Activated CD8-positive, alpha-beta memory T cell treated with anti-CD3 and anti-CD28 coated beads, Interleukin-2, amount 50 U/mL, for 48 hours (primary cell): ENCODE measurements around the gene AKAP8L.

Experiments used
- DNase-seq: peaks from one replicate; pipeline ENCODE4 v3.0.0-alpha.2; 2020

The AKAP8L gene

DNA sequence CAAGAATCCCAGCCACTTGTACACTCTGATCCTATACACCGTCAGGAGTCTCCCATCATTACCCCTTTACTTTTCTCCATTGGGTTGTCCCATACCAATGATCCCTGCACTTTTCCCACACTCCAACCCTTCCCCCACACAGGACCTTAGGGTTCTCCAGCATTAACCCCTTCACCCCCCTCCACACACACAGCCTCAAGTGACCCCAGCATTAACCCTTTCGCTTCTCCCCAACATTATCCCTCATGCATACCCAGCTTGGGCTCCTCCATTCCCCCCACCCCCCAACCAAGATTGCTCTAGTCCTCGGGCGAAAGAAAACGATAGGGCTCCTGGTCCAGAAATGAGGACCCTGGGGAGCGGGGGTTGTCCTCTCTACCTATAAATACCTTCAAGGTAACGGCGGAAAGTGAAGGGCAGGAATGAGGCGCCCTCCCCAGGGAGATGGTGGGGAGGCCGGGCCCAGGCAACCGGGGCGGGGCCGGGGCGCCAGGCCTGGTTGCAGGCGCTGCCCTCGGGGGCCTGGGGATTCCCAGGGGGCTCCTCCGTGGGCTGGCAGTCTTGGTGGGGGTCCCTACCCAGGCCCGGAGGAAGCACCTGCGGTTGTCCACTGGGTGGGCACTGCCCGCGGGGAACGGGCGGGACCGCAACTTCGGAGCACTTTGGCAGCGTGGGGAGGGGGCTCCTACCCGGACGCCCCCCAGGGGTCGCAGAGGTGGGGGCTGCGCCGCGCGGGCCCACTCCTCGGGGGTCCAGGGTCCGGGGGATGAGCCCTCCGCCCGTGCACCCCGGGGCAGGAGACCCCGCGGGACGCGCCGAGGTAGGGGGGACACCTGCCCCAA lies 30.2 kb upstream of the AKAP8L start:
- DNase-seq = no peak

DNA sequence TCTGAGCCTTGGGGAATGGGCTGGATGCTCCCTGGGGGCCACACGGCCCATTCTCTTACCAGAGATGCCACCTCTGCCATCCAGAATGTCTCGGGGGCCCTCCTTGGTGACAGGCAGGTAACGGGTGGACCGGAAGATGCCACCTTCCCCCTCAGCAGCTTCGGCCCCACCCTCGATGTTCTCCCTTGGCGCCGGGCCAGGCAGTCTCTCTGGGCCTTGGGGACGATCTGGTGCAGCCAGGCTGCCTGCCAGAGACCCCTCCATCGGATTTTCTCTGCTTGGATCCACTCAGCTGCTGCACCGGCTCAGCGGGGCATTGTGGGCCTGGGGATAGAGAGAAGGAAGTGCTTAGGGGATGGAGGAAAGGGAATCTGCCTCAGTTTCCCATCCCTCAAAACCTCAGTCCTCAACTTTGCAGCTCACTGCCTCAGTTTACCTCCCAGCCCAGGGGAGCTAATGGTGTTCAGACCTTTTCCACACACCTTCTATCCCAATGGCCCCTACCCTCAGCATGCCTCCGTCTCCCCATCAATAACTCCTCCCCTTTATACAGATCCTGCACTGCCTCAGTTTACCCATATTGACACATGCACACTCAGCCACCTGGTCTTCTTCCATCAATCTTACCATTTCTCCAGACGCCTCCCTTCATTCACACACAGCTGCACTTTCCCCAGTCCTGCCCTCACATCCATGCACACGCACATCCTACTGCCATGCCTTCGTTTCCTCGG lies 29.4 kb upstream of the AKAP8L start:
- DNase-seq = no peak

DNA sequence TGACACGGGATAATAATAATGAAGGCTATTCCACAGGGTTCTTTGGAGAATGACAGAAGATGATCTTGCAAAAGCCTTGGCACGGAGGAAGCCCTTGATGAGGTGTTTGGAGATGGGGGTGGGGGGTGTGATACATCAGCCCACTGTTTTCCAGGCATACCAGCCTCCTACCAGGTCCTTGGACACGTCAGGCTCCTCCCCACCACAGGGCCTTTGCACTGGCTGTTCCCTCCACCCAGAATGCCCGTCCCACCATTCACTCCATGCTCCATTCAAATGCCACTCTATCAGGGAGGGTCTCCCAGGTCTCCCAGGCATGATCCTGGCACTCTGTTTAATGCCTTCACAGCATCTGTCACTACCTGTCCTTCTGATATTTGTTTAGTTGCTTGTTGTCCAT lies 28.3 kb upstream of the AKAP8L start:
- DNase-seq = no peak

DNA sequence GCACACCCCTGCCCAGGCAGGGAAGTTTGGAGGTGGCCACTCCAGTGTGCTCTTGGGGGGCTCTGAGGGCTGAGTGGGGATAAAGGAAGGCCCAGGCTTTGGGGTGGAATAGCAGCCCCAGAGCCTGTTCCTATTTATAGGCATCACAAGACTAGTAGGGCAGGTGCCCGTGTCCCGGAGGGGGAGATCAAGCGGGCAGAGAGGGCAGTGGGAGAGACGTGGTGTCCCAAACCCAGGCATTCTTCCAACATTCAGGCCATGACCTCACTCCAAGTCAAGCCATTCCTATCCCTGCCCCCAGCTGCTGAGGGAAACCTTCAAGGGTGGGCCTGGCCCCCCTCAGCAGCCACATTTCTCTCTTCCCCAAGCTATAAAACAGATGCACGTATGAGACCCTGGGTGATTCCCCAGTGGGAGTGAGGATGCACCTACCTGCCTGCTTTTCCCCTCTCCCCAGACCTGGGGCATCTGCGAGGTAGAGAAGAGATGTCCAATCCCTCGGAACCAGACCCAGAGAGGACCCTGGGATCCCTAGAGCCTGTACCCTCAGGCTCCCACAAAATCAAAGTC lies 27.1 kb upstream of the AKAP8L start:
- no peak for DNase-seq

DNA sequence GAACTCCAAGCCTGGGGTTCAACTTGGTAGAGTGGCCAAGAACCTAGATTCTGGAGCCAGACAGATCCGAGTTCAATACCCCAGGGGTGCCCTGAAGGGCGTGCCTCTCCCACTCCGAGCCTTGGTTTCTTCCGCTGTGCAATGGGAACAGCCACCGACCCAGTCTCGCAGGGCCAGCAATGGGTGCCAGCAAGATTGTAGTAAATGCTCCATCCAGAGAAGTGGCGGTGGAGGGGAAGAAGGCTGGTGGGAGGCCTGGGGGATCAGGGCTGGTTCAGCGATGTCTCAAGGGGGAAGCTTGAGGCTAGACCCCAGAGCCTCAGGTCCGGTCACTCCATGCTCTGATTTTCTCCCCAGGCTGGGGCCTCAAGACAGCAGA lies 26.4 kb upstream of the AKAP8L start:
- no peak for DNase-seq

DNA sequence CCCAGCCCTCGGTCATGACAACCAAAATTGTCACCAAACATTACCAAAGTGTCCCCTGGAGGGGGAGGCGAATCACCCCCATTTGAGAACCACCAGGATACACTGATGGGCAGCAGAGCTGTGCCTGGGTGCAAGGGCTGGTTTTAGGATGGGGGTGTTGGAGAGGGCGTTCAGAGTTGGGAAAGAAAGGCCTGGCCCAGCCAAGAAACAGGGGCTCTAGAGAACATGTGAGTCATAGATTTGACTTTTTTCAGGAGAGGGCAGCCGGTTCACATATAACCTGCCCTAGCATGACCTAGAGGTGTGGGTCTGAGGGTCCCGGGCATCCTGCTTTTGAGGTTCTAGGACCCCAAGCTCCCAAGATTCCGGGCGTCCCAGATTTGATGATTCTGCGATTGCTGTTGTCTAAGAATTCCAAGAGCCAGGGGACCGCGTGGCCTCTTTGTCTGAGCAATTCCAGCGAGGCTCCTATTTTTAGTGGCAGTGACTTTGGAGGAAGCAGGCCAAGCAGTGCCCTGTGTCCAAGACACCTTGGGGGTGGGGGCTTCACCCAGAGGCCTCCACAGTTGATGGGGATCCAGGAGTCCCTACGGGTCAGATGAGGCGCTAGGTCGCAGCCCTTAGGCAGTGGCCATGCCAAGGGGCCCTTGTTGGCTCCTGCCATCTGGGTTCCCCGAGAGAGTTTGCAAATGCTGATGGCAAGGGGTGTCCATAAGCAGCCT lies 25.9 kb upstream of the AKAP8L start:
- DNase-seq = no peak

DNA sequence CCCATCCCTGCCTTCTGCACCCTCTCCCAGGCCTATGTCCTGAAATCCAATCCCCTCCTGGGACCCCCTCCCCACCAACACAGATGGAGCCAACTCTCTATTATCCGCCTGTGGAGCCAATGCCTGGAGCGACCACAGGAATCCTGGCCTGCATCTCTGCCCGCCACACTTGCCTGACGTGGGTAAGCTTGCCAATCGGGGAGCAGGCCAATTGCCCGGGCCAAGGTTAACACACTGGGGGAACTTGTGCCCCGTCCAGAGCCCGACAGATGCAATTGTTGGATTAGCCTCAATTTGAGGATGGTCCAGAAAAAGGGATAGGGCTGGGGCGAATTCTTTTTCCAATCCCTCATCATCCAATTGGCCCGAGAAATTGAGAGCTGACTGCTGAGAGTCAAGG lies 25.1 kb upstream of the AKAP8L start:
- no peak for DNase-seq

DNA sequence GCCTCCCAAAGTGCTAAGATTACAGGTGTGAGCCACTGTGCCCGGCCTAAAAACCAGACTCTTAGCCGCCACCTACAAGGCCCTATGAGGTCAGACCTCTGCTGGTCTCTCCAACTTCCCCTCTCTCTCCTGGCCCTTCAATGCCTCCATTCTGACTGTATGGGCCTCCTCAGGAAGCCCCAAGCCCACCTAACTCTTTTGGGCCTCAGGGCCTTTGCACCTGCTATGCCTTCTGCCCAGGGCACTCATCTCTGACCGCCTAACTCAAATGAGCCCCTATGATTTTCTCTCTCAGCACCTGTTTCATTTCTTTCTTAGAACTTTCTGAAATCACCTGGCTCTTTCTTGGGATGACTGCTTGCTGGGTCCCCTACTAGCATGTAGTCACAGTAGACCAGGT lies 24.5 kb upstream of the AKAP8L start:
- no peak for DNase-seq

DNA sequence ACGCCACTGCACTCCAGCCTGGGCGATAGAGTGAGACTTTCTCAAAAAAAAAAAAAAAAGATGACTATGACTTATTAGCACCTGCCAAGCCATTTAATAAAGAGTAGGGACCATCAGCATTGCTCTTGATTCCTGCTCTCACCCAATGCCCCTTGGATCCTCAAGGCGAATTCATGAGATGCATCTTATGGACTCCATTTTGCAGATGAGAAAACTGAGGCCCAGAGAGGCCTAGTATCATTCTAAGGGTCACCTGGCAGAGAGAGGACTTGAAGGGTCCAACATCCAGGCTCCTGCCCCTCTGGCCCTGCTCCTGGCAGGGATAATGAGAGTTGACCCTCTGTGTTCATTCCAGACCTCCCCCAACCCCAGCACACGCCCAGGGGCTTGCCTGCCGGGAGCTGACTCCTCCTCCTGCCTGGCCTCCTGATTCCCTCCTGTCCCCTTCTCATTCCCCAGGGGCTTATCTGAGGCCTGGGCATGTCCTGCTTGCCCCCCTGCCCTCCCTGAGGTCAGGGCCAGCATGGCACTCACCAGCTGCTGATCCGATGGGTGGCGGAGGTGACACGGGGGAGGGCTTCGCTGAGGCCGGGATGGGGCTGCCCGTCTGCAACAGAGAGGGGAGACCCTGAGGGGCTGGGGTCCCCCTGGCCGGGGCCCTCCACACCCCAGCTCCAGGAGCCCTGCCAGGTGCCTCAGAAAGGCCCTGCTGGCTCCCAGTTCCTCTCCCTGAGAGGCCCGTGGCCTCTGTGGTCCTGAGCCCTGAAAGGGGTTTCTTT lies 23.5 kb upstream of the AKAP8L start:
- no peak for DNase-seq

DNA sequence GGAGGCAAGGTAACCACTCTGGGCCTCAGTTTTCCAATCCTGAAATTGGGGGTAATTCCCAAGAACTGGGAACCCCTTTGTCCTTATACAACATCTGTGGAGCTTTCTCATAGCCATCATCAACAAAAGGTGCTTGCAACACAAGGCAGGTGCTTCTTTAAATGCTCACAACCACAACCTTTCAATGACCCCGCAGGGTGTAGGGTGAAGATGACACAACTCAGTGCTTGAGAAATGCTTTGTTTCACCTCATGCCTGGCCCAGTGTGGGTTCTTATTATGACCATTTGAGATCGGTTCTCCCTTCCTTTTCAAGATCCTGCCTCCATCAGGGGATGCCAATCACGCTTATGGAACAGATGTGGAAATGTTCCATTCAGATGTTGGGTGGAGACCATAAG lies 22.5 kb upstream of the AKAP8L start:
- DNase-seq = no peak

DNA sequence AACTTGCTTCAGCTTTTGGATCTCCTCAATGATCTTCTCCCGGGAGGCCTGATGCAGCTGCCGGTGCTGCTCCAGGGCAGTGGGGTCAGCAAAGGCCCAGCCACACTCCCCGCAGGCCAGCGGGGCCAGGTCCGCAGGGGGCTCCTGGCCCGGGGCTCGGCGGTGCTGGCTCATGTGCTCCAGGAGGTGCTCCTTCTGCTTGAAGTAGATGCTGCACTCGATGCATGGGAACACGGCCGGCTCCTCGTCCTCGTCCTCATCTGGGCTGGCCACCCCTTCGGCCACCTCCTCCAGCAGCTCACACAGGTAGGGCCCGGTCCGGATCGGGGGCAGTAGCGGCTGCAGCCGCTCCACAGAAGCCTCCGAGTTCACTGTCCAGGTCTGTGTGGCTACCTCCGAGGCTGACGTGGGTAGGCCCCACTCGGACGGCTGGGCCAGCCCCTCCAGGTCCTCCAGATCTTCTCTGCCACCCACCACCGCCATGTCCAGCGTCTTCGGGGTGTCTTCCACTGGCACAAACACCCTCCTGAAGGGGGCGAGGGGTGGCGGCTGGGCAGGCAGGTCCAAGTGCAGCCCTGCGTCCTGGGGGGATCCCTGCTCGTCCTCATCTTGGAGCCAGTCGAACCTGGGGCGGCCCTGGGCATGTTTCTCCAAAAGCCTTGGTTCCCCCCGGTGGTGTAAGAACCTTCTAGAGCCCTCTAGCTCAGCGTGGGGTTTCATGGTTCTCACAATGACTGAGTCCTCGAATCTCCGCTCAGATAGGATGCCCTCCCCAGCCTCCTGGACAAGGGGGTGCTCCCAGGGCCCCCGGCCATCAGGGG lies 21.2 kb upstream of the AKAP8L start:
- no peak for DNase-seq

DNA sequence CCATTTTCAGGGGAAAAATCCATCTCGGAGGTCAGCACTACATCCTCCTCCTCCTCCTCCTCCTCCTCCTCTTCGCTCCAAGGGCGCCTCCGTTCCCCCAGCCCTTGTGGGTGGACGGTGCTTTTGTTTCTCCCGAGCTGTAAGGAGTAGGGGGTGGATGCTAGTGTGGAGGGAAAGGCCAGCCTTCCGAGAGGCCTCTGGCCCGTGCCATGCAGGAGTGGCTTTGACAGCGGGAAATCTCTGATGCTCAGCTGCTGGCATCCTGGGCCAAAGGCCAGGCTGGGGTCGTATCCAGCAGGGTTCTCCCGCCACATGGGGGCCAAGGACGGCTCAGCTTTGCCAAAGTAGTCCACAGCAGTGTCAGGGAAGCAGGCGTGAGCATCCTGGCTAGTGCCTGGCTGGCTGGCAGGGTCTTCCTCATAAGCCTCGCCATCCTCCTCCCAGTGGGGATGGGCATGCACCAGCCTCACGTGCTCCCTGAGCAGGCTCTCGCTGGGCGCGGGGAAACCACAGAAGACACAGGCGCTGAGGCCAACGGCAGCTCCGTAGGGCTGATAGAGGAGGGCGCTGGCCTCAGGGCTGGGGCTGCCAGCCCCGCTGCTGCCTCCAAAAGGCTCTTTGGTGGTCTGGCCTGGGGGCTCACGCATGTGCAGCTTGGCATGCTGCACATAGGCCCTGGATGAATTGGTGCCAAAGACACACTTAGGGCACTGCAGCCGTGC lies 20.5 kb upstream of the AKAP8L start:
- DNase-seq = no peak

DNA sequence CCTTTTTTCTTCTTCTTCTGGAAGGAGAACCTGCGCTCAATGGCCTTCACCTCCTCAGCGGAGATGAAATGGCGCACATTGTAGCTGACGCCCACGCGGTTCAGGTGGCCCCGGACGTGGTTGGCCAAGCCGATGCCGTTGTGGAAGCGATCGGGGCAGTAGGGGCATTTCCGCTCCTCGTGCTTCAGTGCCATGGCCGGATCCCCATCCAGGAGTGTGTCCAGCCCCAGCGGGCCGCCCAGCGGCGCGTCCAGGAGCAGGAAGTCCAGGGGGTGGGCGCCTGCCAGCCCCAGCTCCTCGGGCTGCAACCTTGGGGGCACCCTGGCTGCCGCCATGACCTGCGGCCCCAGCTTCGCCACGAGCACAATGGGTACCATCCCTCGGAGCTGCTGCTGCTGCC lies 19.8 kb upstream of the AKAP8L start:
- no peak for DNase-seq

DNA sequence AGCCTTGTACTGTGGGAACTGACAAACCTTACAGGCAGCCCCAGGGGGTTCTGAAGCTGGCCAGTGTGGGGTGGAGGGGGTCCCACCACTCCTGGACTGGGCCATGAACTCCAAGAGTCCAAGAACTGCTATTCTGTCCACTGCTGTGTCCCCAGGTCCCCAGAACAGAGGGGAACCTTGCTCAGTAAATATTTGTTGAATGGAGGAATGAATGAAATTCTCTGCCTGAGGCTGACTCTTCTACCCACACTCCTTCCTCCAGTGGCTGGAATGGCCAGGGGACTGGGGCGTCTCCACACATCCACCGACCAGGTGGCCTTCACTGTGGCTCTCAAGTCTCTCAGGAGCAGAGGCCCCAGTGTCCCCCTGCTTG lies 19.3 kb upstream of the AKAP8L start:
- no peak for DNase-seq

DNA sequence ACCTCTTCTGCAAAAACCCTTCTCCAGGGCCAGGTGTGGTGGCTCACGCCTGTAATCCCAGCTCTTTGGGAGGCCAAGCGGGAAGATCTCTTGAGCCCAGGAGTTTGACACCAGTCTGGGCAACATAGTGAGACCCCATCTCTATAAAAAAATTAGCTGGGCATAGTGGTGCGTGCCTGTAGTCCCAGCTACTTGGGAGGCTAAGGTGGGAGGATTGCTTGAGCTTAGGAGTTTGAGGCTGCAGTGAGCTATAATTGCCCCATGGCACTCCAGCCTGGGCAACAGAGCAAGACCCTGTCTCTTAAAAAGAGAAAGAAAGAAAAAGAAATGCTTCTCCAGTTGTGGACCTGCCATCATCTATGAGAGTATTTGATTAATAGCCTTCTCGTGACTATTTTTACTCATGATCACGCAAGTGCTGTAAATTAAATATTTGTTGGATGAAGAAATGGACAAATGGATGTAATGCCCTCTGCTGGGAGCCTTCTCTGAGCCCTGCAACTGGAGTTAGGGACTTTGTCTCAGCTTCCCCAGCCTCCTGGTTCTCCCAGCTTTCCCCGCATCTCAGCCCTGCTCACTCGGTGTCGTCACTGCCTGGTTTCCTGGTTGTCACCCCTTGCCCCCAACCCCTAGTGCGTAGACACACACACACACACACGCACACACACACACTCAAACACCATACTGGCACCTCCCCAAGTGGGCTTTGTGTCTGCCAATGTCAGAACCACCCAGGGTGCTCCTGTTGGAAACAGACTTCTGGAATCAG lies 18.8 kb upstream of the AKAP8L start:
- DNase-seq = no peak

DNA sequence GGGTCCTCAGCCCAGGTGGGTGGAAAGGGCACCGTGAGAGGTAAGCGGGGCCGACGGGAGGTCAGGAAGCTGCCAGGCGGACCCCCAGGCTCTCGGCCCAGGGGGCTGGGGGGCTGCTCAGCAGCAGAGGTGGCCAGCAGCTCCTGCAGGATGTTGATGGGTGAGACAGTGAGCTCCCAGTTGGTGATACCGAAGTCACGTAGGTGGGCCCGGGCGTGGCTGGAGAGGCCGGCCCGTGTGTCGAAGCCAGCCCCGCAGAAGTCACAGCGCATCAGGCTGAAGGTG lies 18.0 kb upstream of the AKAP8L start:
- DNase-seq = no peak

DNA sequence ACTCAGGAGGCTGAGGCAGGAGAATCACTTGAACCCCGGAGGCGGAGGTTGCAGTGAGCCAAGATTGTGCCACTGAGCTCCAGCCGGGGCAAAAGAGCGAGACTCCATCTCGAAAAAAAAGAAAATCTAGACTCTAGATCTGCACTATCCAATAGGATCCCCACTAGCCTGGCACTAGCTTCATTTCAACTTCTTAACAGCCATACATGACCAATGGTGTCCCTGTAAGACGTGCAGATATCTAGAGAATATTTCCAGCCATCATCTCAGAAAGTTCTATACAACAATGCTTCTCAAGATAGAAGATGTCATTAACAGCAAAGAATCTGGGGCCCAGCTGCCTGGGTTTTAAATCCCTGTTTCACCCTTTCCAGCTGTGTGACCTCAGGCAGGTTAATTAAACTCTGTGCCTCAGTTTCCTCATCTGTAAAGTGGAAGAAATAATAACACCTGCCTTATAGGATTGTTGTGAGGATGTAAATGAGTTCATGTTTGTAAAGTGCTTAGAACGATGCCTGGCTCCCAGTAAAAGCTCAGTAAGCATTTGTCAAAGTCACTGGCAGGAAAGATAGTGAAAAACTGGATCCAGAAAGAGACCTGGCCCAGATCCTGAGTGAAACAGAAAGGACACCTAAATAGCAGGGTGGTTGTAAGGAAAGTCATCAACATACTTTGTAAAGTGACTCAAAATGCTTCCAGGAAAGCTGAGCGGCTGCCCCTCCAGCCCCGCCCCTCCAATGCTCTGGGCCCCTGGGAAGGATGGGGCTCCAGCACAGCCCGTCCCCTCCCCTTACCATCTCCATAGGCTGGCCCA lies 17.4 kb upstream of the AKAP8L start:
- no peak for DNase-seq

DNA sequence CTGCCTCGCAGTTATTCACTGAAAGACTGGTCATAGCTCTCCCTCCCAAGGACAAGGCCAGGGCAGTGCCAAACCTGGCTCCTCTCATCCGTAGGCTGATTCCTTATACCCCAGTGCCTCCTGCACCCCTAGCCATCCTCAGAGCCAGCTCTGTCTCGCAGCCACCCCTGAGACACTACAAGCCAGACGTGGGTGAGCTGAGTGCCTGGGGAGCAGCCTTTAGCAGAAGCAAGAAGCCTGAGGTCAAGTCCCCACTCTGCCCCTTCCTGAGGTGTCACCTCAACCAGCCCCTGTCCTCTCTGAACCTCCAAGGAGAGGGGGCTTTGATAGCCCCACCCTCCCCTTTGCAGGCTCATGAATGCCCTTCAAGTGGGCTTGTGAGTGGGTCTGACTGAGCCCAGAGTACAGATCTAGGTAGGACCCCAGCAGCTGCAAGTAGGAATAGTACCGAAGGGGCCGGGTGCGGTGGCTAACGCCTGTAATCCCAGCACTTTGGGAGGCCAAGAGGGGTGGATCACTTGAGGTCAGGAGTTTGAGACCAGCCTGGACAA lies 14.8 kb upstream of the AKAP8L start:
- DNase-seq = no peak
